Measurements from ENCODE around the gene MAP7D2.

Gene MAP7D2

GRCh38 chrX:20071511-20072079 is 45.1 kb downstream of the MAP7D2 start:
- H3K36me3 ChIP-seq (ENCODE audit: control insufficient read depth, insufficient read depth, low read length): no peaks in the 10 kb centered on the region
- no peaks in the 10 kb centered on the region for H3K27me3 ChIP-seq (replicated peaks; ENCODE audit: control insufficient read depth, insufficient read depth, low read length, poor library complexity, severe bottlenecking)
- no peaks in the 10 kb centered on the region for H3K9me3 ChIP-seq (ENCODE audit: control insufficient read depth, low read length)
- H3K27ac ChIP-seq (ENCODE audit: insufficient read depth, low read length, poor library complexity, severe bottlenecking): no peak overlapping the region
- no peak overlapping the region for H3K4me3 ChIP-seq (ENCODE audit: insufficient read depth, low read depth, low read length, poor library complexity, severe bottlenecking)
- no peaks in the 10 kb centered on the region for H3K4me1 ChIP-seq (ENCODE audit: control insufficient read depth, insufficient read depth, low read length, poor library complexity, severe bottlenecking)
- no peak for DNase-seq

- no peaks in the 10 kb centered on the region for H3K27me3 ChIP-seq (replicated peaks; ENCODE audit: control insufficient read depth, insufficient read depth, low read length, poor library complexity, severe bottlenecking)
- no peaks in the 10 kb centered on the region for H3K9me3 ChIP-seq (ENCODE audit: control insufficient read depth, low read length)
- no peak overlapping the region for H3K27ac ChIP-seq (ENCODE audit: insufficient read depth, low read length, poor library complexity, severe bottlenecking)
- no peaks in the 10 kb centered on the region for H3K36me3 ChIP-seq (ENCODE audit: control insufficient read depth, insufficient read depth, low read length)
- H3K4me3 ChIP-seq (ENCODE audit: insufficient read depth, low read depth, low read length, poor library complexity, severe bottlenecking): no peak overlapping the region
- no peaks in the 10 kb centered on the region for H3K4me1 ChIP-seq (ENCODE audit: control insufficient read depth, insufficient read depth, low read length, poor library complexity, severe bottlenecking)
- no peak for DNase-seq
These were observed 48.8 kb downstream of the MAP7D2 start for GRCh38 chrX:20067709-20068561.

DNA sequence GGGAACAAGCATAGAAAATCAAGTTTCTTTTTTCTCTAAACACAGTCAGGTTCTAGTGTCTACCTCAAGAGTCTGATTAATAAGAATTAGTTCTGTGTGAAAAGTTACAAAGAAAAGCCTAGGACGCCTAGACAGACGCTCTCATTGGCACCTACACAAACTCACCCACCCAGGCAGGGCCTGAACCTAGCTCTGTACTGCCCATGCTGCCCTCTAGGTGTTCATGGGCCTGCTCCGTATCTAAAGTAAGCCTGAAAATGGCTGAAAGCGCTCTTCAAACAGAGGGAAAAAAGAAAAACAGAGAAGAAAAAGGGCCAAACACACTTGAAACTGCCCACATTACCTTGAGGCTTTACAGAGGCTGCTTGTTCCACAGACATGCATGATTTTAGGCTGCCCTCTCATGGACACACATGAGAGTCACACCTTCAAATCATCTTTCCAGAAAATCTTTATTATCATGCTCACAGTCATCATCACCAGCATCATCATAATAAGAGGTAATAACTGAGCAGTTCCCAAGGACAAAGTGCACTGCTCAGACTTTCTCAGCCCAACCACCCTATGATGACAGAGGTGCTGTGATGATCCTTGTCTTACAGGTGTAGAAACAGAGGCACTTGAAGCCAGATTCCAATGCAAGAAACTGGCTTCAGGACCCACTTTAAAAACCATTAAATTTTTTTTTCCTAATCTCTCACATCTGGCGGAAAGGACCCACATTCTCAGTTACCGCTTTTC is 49.6 kb downstream of the MAP7D2 start:
- no peak overlapping the region for H3K27ac ChIP-seq (ENCODE audit: insufficient read depth, low read length, poor library complexity, severe bottlenecking)
- no peak for DNase-seq
- H3K4me1 ChIP-seq (ENCODE audit: control insufficient read depth, insufficient read depth, low read length, poor library complexity, severe bottlenecking): no peaks in the 10 kb centered on the region
- H3K36me3 ChIP-seq (ENCODE audit: control insufficient read depth, insufficient read depth, low read length): no peaks in the 10 kb centered on the region
- H3K27me3 ChIP-seq (replicated peaks; ENCODE audit: control insufficient read depth, insufficient read depth, low read length, poor library complexity, severe bottlenecking): no peaks in the 10 kb centered on the region
- no peak overlapping the region for H3K4me3 ChIP-seq (ENCODE audit: insufficient read depth, low read depth, low read length, poor library complexity, severe bottlenecking)
- no peaks in the 10 kb centered on the region for H3K9me3 ChIP-seq (ENCODE audit: control insufficient read depth, low read length)

- no peaks in the 10 kb centered on the region for H3K9me3 ChIP-seq (ENCODE audit: control insufficient read depth, low read length)
- H3K4me1 ChIP-seq (ENCODE audit: control insufficient read depth, insufficient read depth, low read length, poor library complexity, severe bottlenecking): no peaks in the 10 kb centered on the region
- no peak overlapping the region for H3K4me3 ChIP-seq (ENCODE audit: insufficient read depth, low read depth, low read length, poor library complexity, severe bottlenecking)
- no peak for DNase-seq
- H3K36me3 ChIP-seq (ENCODE audit: control insufficient read depth, insufficient read depth, low read length): no peaks in the 10 kb centered on the region
- no peak overlapping the region for H3K27ac ChIP-seq (ENCODE audit: insufficient read depth, low read length, poor library complexity, severe bottlenecking)
- H3K27me3 ChIP-seq (replicated peaks; ENCODE audit: control insufficient read depth, insufficient read depth, low read length, poor library complexity, severe bottlenecking): no peaks in the 10 kb centered on the region
These were observed 52.9 kb downstream of the MAP7D2 start for GRCh38 chrX:20063716-20064351.

DNA sequence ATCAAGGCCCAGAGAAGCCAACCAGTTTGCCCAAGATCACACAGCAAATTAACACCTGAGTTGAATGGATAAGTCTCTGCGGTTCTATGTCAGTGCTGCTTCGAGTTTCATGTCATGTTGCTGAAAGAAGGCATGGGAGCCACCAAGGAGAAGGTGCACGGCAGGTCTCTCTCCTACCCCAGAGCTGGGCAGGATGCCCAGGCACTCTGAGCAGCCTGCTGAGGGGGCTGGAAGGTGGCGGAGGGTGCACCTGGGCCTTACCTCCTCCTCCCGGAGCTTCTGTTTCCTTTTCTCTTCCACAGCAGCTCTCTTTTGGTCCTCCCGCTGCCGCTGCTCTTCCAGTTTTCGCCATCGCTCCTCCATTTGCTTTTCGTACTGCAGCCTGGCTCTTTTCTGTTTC is 53.6 kb downstream of the MAP7D2 start:
- Histone ChIP-seq H3K4me1 (ENCODE audit: control insufficient read depth, insufficient read depth, low read length, poor library complexity, severe bottlenecking) (no peaks in the 10 kb centered on the region), H3K27me3 (replicated peaks; ENCODE audit: control insufficient read depth, insufficient read depth, low read length, poor library complexity, severe bottlenecking) (no peaks in the 10 kb centered on the region), H3K27ac (ENCODE audit: insufficient read depth, low read length, poor library complexity, severe bottlenecking) (no peak overlapping the region), H3K36me3 (ENCODE audit: control insufficient read depth, insufficient read depth, low read length) (no peaks in the 10 kb centered on the region), H3K9me3 (ENCODE audit: control insufficient read depth, low read length) (no peaks in the 10 kb centered on the region), H3K4me3 (ENCODE audit: insufficient read depth, low read depth, low read length, poor library complexity, severe bottlenecking) (no peak overlapping the region)
- DNase-seq: no peak

GRCh38 chrX:20061855-20062254 is 54.9 kb downstream of the MAP7D2 start:
- DNase-seq: no peak
- Histone ChIP-seq H3K27me3 (replicated peaks; ENCODE audit: control insufficient read depth, insufficient read depth, low read length, poor library complexity, severe bottlenecking) (no peaks in the 10 kb centered on the region), H3K9me3 (ENCODE audit: control insufficient read depth, low read length) (no peaks in the 10 kb centered on the region), H3K4me1 (ENCODE audit: control insufficient read depth, insufficient read depth, low read length, poor library complexity, severe bottlenecking) (no peaks in the 10 kb centered on the region), H3K4me3 (ENCODE audit: insufficient read depth, low read depth, low read length, poor library complexity, severe bottlenecking) (no peak overlapping the region), H3K27ac (ENCODE audit: insufficient read depth, low read length, poor library complexity, severe bottlenecking) (no peak overlapping the region), H3K36me3 (ENCODE audit: control insufficient read depth, insufficient read depth, low read length) (no peaks in the 10 kb centered on the region)

GRCh38 chrX:20060961-20061748 is 55.6 kb downstream of the MAP7D2 start:
- Histone ChIP-seq H3K36me3 (ENCODE audit: control insufficient read depth, insufficient read depth, low read length) (no peaks in the 10 kb centered on the region), H3K4me1 (ENCODE audit: control insufficient read depth, insufficient read depth, low read length, poor library complexity, severe bottlenecking) (no peaks in the 10 kb centered on the region), H3K9me3 (ENCODE audit: control insufficient read depth, low read length) (no peaks in the 10 kb centered on the region), H3K4me3 (ENCODE audit: insufficient read depth, low read depth, low read length, poor library complexity, severe bottlenecking) (no peak overlapping the region), H3K27ac (ENCODE audit: insufficient read depth, low read length, poor library complexity, severe bottlenecking) (no peak overlapping the region), H3K27me3 (replicated peaks; ENCODE audit: control insufficient read depth, insufficient read depth, low read length, poor library complexity, severe bottlenecking) (no peaks in the 10 kb centered on the region)
- no peak for DNase-seq

DNA sequence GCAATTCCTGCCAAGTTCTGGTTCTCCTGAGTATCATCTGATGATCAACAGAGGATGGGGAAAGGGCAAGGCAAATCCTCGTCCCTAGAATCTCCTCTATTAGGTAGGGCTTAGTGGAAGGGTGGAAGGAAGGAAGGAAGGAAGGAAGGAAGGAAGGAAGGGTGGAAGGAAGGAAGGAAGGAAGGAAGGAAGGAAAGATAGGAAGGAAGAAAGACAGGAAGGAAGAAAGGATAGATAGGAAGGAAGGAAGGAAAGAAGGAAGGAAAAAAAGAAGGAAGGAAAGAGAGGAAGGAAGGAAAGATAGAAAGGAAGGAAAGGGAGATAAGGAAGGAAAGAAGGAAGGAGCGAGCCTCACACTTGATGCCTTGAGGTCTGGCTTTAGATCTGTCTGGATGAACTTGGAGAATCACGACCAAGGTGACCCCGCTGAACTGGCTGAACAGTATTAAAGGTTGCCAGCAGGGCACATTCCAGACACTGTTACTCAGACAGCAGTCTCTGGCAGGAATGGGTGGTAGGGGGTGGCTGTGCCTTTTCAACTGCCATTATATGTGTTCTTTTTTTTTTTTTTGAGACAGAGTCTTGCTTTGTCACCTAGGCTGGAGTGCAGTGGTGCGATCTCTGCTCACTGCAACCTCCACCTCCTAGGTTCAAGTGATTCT is 57.1 kb downstream of the MAP7D2 start:
- H3K4me1 ChIP-seq (ENCODE audit: control insufficient read depth, insufficient read depth, low read length, poor library complexity, severe bottlenecking): no peaks in the 10 kb centered on the region

GRCh38 chrX:20057479-20057878 is 59.2 kb downstream of the MAP7D2 start:
- no peaks in the 10 kb centered on the region for H3K27me3 ChIP-seq (replicated peaks; ENCODE audit: control insufficient read depth, insufficient read depth, low read length, poor library complexity, severe bottlenecking)
- no peaks in the 10 kb centered on the region for H3K4me1 ChIP-seq (ENCODE audit: control insufficient read depth, insufficient read depth, low read length, poor library complexity, severe bottlenecking)
- DNase-seq: no peak
- no peaks in the 10 kb centered on the region for H3K36me3 ChIP-seq (ENCODE audit: control insufficient read depth, insufficient read depth, low read length)
- H3K9me3 ChIP-seq (ENCODE audit: control insufficient read depth, low read length): no peaks in the 10 kb centered on the region
- no peak overlapping the region for H3K27ac ChIP-seq (ENCODE audit: insufficient read depth, low read length, poor library complexity, severe bottlenecking)
- no peak overlapping the region for H3K4me3 ChIP-seq (ENCODE audit: insufficient read depth, low read depth, low read length, poor library complexity, severe bottlenecking)

More for the DNA sequence above, 57.1 kb downstream of the MAP7D2 start:
- no peak overlapping the region for H3K27ac ChIP-seq (ENCODE audit: insufficient read depth, low read length, poor library complexity, severe bottlenecking)
- no peak overlapping the region for H3K4me3 ChIP-seq (ENCODE audit: insufficient read depth, low read depth, low read length, poor library complexity, severe bottlenecking)
- H3K27me3 ChIP-seq (replicated peaks; ENCODE audit: control insufficient read depth, insufficient read depth, low read length, poor library complexity, severe bottlenecking): no peaks in the 10 kb centered on the region
- no peak for DNase-seq
- no peaks in the 10 kb centered on the region for H3K9me3 ChIP-seq (ENCODE audit: control insufficient read depth, low read length)
- no peaks in the 10 kb centered on the region for H3K36me3 ChIP-seq (ENCODE audit: control insufficient read depth, insufficient read depth, low read length)

Data from effector memory CD4-positive, alpha-beta T cell (primary cell).